Prostate gland (tissue), 2 donors: ENCODE data around the gene LRRC23.

Experiments
- POLR2A ChIP-seq: fragments of 450-650 bp; IDR thresholded peaks from one replicate; pipeline ENCODE4 v1.6.1; 2016; ENCODE audit warnings: antibody characterized with exemption, mild to moderate bottlenecking
- TF ChIP-seq, protein P1 (sequence below), 4 experiments: fragments of 200-600 bp in 2 of 4; fragments of 450-650 bp in 2 of 4; sonication (generic) in 2 of 4; IDR thresholded peaks; 1 replicate in 3 of 4; 2 replicates in 1 of 4; pipeline ENCODE4 v1.5.1; 2016 to 2019; ENCODE audit warnings: antibody characterized with exemption in 4 of 4, mild to moderate bottlenecking in 2 of 4, moderate library complexity in 2 of 4

DNA sequence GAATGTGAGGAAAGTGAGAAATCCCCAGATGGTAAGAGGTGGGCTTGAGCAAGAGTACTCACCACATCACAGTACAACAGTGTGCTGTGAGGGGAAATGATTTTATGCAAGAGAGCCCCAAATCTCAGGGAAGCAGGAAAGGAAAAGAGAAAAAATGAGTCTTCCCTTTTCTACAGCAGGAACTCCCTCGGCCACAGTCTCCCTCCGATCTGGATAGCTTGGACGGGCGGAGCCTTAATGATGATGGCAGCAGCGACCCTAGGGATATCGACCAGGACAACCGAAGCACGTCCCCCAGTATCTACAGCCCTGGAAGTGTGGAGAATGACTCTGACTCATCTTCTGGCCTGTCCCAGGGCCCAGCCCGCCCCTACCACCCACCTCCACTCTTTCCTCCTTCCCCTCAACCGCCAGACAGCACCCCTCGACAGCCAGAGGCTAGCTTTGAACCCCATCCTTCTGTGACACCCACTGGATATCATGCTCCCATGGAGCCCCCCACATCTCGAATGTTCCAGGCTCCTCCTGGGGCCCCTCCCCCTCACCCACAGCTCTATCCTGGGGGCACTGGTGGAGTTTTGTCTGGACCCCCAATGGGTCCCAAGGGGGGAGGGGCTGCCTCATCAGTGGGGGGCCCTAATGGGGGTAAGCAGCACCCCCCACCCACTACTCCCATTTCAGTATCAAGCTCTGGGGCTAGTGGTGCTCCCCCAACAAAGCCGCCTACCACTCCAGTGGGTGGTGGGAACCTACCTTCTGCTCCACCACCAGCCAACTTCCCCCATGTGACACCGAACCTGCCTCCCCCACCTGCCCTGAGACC lies 31.0 kb downstream of the LRRC23 start:
- TF ChIP-seq, protein P1, sequence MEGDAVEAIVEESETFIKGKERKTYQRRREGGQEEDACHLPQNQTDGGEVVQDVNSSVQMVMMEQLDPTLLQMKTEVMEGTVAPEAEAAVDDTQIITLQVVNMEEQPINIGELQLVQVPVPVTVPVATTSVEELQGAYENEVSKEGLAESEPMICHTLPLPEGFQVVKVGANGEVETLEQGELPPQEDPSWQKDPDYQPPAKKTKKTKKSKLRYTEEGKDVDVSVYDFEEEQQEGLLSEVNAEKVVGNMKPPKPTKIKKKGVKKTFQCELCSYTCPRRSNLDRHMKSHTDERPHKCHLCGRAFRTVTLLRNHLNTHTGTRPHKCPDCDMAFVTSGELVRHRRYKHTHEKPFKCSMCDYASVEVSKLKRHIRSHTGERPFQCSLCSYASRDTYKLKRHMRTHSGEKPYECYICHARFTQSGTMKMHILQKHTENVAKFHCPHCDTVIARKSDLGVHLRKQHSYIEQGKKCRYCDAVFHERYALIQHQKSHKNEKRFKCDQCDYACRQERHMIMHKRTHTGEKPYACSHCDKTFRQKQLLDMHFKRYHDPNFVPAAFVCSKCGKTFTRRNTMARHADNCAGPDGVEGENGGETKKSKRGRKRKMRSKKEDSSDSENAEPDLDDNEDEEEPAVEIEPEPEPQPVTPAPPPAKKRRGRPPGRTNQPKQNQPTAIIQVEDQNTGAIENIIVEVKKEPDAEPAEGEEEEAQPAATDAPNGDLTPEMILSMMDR (IDR thresholded peaks at IDR 0.05) = no peak
- no peak for TF ChIP-seq POLR2A
